ENCODE results near the gene FAM167B.
A peak's percentile ranks its signal among the peaks of the same experiment; 100 is the strongest.

GRCh38 chr1:32200226-32201010 is 46.6 kb upstream of the FAM167B start, which contains the start of gene CCDC28B:
- TF ChIP-seq CTCF (IDR thresholded peaks at IDR 0.05): no peak
- TF ChIP-seq POLR2A (IDR thresholded peaks at IDR 0.05): peak in 1 of 3 donors; percentile 9

Measured in body of pancreas (tissue), 4 donors.